Rectal smooth muscle tissue (tissue), 1 donor: ENCODE results near the gene FAM120AOS.
A peak's percentile ranks its signal among the peaks of the same experiment; 100 is the strongest.

Experiments used
- H3K27ac ChIP-seq: one replicate; pipeline ENCODE4 v1.7.0; 2013; ENCODE audit warnings: low read depth, low read length, inconsistent platforms
- H3K27me3 ChIP-seq: one replicate; pipeline ENCODE4 v1.7.0; 2013; ENCODE audit warnings: low read length; ENCODE audit not compliant: control insufficient read depth, insufficient read depth
- H3K36me3 ChIP-seq: one replicate; pipeline ENCODE4 v1.7.0; 2013; ENCODE audit warnings: low read length; ENCODE audit not compliant: control insufficient read depth, insufficient read depth
- H3K4me1 ChIP-seq: one replicate; pipeline ENCODE4 v1.7.0; 2013; ENCODE audit warnings: low read length; ENCODE audit not compliant: control insufficient read depth, insufficient read depth
- H3K4me3 ChIP-seq: one replicate; pipeline ENCODE4 v1.7.0; 2013; ENCODE audit warnings: low read length
- H3K9ac ChIP-seq: one replicate; pipeline ENCODE4 v1.7.0; 2013; ENCODE audit warnings: low read length

The FAM120AOS gene

DNA sequence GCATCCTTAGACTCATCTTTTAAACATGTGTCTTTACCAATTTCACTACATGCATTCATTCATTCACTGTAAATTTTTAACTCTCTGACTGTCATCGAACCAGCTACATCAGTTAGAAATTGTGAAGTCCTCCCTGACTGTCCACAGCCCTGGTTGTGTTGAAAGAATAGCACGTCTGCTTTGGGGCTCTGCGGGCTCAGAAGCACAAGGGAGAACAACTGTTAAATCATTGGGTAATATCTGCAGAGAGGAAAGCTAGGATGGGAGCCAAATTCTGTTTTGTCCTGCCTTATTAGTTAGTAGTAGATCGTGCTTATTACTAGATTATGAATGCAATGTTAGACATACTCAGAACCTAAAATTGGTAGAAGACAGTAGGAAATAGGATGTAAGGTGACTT lies 26.3 kb upstream of the FAM120AOS start:
- no peak overlapping the region for H3K27ac ChIP-seq
- H3K36me3 ChIP-seq, result peaks cover 9% of the 10 kb centered on the region
- H3K4me1 ChIP-seq, result peaks cover 9% of the 10 kb centered on the region
- no peaks in the 10 kb centered on the region for H3K27me3 ChIP-seq
- H3K4me3 ChIP-seq, result no peak overlapping the region
- H3K9ac ChIP-seq, result no peak overlapping the region

DNA sequence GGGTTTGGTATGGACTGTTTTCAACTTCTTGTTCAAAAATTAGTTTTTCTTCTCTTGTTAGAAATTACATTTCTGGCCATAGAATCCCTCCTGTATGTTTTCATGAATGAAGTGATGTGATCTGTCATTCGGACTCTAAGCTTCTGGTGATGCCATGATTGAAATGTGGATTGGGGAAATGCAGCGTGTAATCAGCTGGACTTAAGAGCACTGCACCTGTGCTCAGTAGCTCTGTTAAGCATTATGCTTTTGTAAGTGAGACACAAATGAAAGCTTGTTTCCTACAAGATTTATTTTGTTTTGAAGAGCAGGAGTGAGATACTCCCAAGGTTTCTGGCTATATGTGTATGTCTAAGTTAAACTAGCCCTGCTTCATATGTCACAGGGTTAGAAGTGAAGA lies 24.0 kb upstream of the FAM120AOS start:
- Histone ChIP-seq H3K9ac (no peak overlapping the region), H3K4me3 (no peak overlapping the region), H3K27ac (no peak overlapping the region), H3K27me3 (no peaks in the 10 kb centered on the region), H3K4me1 (peaks cover 9% of the 10 kb centered on the region), H3K36me3 (peaks cover 2% of the 10 kb centered on the region)

- no peak overlapping the region for H3K4me3 ChIP-seq
- peaks cover 9% of the 10 kb centered on the region for H3K4me1 ChIP-seq
- H3K9ac ChIP-seq, result no peak overlapping the region
- peaks cover 2% of the 10 kb centered on the region for H3K36me3 ChIP-seq
- no peak overlapping the region for H3K27ac ChIP-seq
- no peaks in the 10 kb centered on the region for H3K27me3 ChIP-seq
Observed at GRCh38 chr9:93476924-93477323, 23.5 kb upstream of the FAM120AOS start.

GRCh38 chr9:93475856-93476255 lies 22.5 kb upstream of the FAM120AOS start:
- no peaks in the 10 kb centered on the region for H3K27me3 ChIP-seq
- H3K27ac ChIP-seq, result no peak overlapping the region
- no peak overlapping the region for H3K4me3 ChIP-seq
- peaks cover 2% of the 10 kb centered on the region for H3K36me3 ChIP-seq
- H3K4me1 ChIP-seq, result peaks cover 9% of the 10 kb centered on the region
- H3K9ac ChIP-seq, result no peak overlapping the region

DNA sequence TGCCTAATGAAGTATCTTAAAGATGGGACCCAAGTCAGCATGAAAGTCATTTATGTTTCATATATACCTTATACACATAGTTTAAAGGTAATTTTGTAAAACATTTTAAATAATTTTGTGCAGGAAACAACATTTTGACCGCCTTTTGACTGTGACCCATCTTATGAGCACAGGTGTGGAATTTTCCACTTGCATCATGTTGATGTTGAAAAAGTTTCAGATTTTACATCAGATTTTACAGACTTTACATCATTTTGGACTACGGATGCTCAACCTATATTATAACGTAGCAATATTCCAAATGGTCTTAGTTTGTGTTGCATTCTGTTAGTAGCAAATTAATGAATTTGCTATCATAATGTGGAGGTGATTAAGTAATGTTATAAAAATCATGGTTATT lies 21.7 kb upstream of the FAM120AOS start:
- H3K27ac ChIP-seq, result no peak overlapping the region
- no peak overlapping the region for H3K4me3 ChIP-seq
- H3K27me3 ChIP-seq, result no peaks in the 10 kb centered on the region
- peaks cover 8% of the 10 kb centered on the region for H3K4me1 ChIP-seq
- no peak overlapping the region for H3K9ac ChIP-seq
- peaks cover 2% of the 10 kb centered on the region for H3K36me3 ChIP-seq

- Histone ChIP-seq H3K36me3 (peaks cover 2% of the 10 kb centered on the region), H3K9ac (no peak overlapping the region), H3K4me1 (peaks cover 11% of the 10 kb centered on the region)
Observed at GRCh38 chr9:93473411-93473810, 20.0 kb upstream of the FAM120AOS start.

GRCh38 chr9:93471124-93471523 lies 17.7 kb upstream of the FAM120AOS start:
- peaks cover 11% of the 10 kb centered on the region for H3K4me1 ChIP-seq
- no peak overlapping the region for H3K27ac ChIP-seq
- no peak overlapping the region for H3K4me3 ChIP-seq
- no peaks in the 10 kb centered on the region for H3K27me3 ChIP-seq
- peaks cover 2% of the 10 kb centered on the region for H3K36me3 ChIP-seq
- no peak overlapping the region for H3K9ac ChIP-seq

More at GRCh38 chr9:93473411-93473810, 20.0 kb upstream of the FAM120AOS start:
- H3K27ac ChIP-seq, result no peak overlapping the region
- no peaks in the 10 kb centered on the region for H3K27me3 ChIP-seq
- H3K4me3 ChIP-seq, result no peak overlapping the region

DNA sequence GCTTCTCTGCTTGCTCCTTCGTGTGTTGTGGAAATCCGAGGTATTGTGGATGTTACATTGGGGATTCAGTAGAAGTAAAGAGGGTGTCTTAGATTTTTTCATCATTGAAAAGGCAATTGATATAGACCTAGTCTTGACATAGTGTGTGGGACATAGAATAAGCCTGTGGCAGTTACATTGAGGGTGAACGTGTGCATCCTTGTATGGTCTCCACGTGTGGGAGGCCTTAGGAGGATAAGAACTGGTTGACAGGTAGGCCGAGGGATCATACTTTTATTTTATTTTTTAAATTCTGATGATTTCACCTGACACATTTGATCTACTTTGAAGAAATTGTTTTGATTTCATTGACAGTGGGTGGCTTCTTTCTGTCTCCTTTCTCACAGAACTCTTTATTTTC lies 17.0 kb upstream of the FAM120AOS start:
- Histone ChIP-seq H3K27me3 (no peaks in the 10 kb centered on the region), H3K4me1 (peaks cover 8% of the 10 kb centered on the region), H3K9ac (no peak overlapping the region), H3K36me3 (peaks cover 2% of the 10 kb centered on the region), H3K4me3 (no peak overlapping the region), H3K27ac (no peak overlapping the region)

GRCh38 chr9:93468763-93469456 lies 15.5 kb upstream of the FAM120AOS start:
- H3K4me1 ChIP-seq, result peaks cover 8% of the 10 kb centered on the region
- H3K27me3 ChIP-seq, result no peaks in the 10 kb centered on the region
- peak overlapping the region; percentile 47 for H3K4me3 ChIP-seq
- H3K27ac ChIP-seq, result peak overlapping the region; percentile 46
- no peak overlapping the region for H3K9ac ChIP-seq
- H3K36me3 ChIP-seq, result peaks cover 2% of the 10 kb centered on the region

DNA sequence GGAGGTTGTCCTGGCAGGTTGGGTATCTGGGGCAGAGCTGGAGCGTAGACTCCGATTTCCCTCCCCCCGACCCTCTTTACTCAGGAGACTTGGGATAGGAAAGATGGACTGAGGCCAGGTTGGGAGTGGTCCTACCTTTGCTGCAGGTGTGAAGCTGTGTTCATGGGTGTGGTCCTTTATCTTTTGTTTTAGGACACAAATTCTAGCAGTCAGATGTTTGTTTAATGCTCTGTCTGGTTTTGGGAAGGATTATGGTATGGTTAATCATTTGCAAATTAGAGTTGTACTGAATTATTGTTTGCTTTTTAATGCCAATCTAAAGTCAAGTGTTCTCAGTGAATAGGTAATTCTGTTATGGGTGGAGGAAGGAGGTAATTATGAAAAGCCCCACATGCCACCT lies 14.1 kb upstream of the FAM120AOS start:
- no peaks in the 10 kb centered on the region for H3K36me3 ChIP-seq
- H3K27me3 ChIP-seq, result no peaks in the 10 kb centered on the region
- no peak overlapping the region for H3K27ac ChIP-seq
- H3K9ac ChIP-seq, result no peak overlapping the region
- H3K4me3 ChIP-seq, result no peak overlapping the region
- H3K4me1 ChIP-seq, result peaks cover 8% of the 10 kb centered on the region

DNA sequence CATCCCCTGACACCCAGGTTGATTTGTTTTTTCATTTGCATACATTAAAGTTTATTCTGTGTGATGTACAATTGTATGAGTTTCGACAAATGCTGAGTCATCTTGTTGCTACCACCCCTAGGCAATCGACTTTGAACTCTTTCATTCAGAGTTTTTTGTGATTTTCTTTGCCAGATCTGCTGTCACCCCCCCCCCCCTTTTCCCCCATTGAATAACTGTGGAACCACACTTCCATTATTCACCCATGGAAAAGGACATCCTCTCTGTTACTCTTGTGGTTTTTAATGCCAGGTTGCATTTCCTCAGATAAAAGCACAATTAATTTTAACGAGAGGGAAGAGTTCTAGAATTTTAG lies 13.7 kb upstream of the FAM120AOS start:
- Histone ChIP-seq H3K27ac (no peak overlapping the region), H3K4me3 (no peak overlapping the region), H3K27me3 (no peaks in the 10 kb centered on the region), H3K9ac (no peak overlapping the region), H3K4me1 (peaks cover 8% of the 10 kb centered on the region), H3K36me3 (no peaks in the 10 kb centered on the region)

DNA sequence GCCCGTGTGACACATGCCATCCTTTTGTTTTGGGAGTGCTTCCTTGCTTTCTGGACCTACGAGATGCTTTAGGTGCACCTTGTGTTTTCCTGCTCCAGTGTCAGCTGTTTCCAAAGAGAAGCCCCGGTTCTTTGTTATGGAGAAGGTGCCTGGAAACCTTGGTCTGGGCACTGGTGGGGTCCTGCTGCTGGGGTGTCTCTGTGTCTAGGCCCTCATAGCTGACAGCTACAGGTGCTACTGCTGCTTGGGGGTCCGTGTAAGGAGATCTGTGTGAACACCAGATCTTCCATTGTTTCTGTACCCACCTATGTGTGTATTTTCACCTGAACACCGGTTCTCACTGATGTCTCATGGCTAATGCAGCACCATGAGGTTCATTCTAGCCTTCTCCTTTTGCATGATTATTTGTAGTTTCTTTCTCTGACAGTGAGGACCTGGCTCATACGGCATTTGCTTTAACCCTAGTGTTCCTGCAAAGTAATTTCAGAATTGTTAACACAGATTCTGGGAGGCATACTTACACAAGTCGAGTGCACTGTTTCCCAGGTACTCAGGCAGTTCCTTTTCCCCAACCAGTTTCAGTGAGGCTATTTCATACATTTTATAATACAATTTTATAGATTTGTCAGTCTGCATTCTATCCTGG lies 13.2 kb upstream of the FAM120AOS start:
- Histone ChIP-seq H3K27me3 (no peaks in the 10 kb centered on the region), H3K27ac (no peak overlapping the region), H3K36me3 (no peaks in the 10 kb centered on the region), H3K4me3 (no peak overlapping the region), H3K9ac (no peak overlapping the region), H3K4me1 (peaks cover 8% of the 10 kb centered on the region)

- peaks cover 8% of the 10 kb centered on the region for H3K4me1 ChIP-seq
- H3K27ac ChIP-seq, result no peak overlapping the region
- no peaks in the 10 kb centered on the region for H3K27me3 ChIP-seq
- H3K9ac ChIP-seq, result no peak overlapping the region
- no peak overlapping the region for H3K4me3 ChIP-seq
- no peaks in the 10 kb centered on the region for H3K36me3 ChIP-seq
Observed at GRCh38 chr9:93465855-93466254, 12.5 kb upstream of the FAM120AOS start.
